CD4-positive, alpha-beta T cell treated with Interleukin-17A for 1 hour (primary cell): Measurements from ENCODE around the gene XRCC2.

Experiments used
- DNase-seq: peaks from one replicate; pipeline ENCODE4 v3.0.0-alpha.2; 2020

XRCC2 gene

GRCh38 chr7:152608208-152608607, 67.7 kb downstream of the XRCC2 start:
- DNase-seq: no peak

DNA sequence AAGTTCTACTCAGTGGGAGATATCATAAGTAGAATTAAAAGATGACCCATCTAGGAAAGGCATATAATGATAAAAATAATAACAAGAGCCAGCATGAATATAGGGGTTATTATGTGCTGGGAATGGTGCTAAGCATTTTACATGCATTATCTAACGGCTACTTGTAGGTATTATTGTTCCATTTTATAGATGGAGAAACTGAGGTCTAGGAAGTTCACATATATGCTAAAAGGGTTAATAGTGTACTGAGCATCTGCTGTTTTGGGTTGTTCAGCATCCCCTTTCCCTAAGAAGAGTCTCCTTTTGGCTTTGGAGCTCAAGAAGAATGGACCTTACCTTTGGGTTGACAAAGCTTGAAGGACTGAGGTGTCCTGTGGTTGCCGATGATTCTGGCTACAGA, 68.9 kb downstream of the XRCC2 start:
- no peak for DNase-seq

DNA sequence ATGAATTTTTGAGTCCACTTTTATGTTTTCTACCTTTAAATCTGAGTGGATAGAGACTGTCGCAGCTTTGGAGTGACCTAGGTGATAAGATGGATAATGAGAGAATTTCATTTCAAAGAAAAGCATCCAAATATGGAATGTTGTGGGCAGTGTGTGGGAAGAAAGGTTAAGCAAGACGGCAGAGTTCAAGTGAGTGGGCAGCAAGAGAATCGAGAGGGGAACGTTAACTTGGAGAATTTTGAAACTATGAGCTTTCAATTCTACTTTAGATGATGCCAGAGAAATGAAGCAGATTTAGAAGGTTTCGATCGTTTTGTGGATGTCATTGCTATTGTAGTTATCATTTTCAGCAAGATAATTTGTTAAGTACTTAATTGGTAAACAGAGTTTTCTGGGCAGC, 73.0 kb downstream of the XRCC2 start:
- DNase-seq: no peak

- DNase-seq: no peak
Observed at GRCh38 chr7:152601305-152601798, 74.6 kb downstream of the XRCC2 start.

DNA sequence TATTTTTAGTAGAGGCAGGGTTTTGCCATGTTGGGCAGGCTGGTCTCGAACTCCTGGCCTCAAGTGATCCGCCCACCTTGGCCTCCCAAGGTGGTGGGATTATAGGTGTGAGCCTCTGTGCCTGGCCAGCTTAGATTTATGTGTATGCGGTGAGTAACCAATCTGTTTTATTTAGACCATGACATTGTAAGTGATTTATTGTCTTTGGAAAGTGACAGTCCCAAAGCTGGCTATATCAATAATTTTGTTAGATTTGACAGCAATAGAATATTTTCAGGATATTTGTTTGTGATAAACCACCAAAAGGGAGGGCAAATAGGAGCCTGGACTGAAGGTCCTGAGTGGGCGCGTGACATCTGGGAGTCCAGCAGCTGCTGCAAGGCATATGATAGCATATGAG, 75.7 kb downstream of the XRCC2 start:
- no peak for DNase-seq

DNA sequence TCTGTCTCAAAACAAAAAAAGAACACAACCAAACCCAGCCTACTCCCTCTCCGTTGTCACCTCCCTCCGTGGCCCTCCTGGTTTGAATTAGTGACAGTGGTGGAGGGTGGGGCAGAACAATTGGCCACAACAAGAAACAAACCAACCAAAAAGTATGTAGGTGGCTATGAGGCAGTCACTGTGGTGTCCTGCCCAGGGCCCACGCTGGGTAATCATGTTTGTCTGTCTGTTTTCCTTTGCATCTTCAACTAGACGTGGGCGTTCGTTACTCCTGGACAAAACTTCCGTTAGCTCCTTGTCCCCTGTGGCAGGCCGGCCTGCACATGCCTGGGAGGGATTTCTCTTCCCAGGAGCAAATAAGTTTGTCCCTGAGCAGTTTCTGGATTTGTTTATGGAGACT, 78.4 kb downstream of the XRCC2 start:
- no peak for DNase-seq

- DNase-seq: no peak
Observed at GRCh38 chr7:152596824-152597223, 79.1 kb downstream of the XRCC2 start.
